WTC11 (cell line): ENCODE measurements around the gene SALL3.

Source experiments
- CREB1 ChIP-seq: sonication (generic); formaldehyde crosslinking; IDR thresholded peaks from 2 replicates; pipeline ENCODE4 v1.8.0; 2023; ENCODE audit warnings: mild to moderate bottlenecking, missing genetic modification reagents
- CTCF ChIP-seq: fragments of 200-600 bp; IDR thresholded peaks from 2 replicates; pipeline ENCODE4 v1.8.0; 2022; ENCODE audit warnings: antibody characterized with exemption
- E2F4 ChIP-seq: sonication (generic); formaldehyde crosslinking; IDR thresholded peaks from 2 replicates; pipeline ENCODE4 v1.8.1; 2022; ENCODE audit warnings: low read depth, mild to moderate bottlenecking, moderate library complexity, missing genetic modification reagents, borderline replicate concordance
- ESRRA ChIP-seq: sonication (generic); formaldehyde crosslinking; IDR thresholded peaks from 2 replicates; pipeline ENCODE4 v1.8.1; 2022; ENCODE audit warnings: mild to moderate bottlenecking, missing genetic modification reagents, borderline replicate concordance
- IRF2 ChIP-seq: sonication (generic); formaldehyde crosslinking; IDR thresholded peaks from 2 replicates; pipeline ENCODE4 v1.8.0; 2022; ENCODE audit warnings: low read depth, missing genetic modification reagents, borderline replicate concordance
- MAX ChIP-seq: sonication (generic); formaldehyde crosslinking; IDR thresholded peaks from 2 replicates; pipeline ENCODE4 v1.8.0; 2022; ENCODE audit warnings: mild to moderate bottlenecking, missing genetic modification reagents
- NFYB ChIP-seq: sonication (generic); formaldehyde crosslinking; conservative IDR thresholded peaks from 2 replicates; pipeline ENCODE4 v1.8.0; 2022; ENCODE audit warnings: low read depth, missing genetic modification reagents
- SP1 ChIP-seq: sonication (generic); formaldehyde crosslinking; conservative IDR thresholded peaks from 2 replicates; pipeline ENCODE4 v1.8.1; 2022; ENCODE audit warnings: missing genetic modification reagents
- STAT6 ChIP-seq: sonication (generic); formaldehyde crosslinking; conservative IDR thresholded peaks from 2 replicates; pipeline ENCODE4 v1.8.1; 2023; ENCODE audit warnings: mild to moderate bottlenecking, low read depth, missing genetic modification reagents, moderate library complexity
- TEAD4 ChIP-seq: sonication (generic); formaldehyde crosslinking; IDR thresholded peaks from 2 replicates; pipeline ENCODE4 v1.8.0; 2022; ENCODE audit warnings: mild to moderate bottlenecking, missing genetic modification reagents
- USF2 ChIP-seq: sonication (generic); formaldehyde crosslinking; IDR thresholded peaks from 2 replicates; pipeline ENCODE4 v1.8.1; 2023; ENCODE audit warnings: mild to moderate bottlenecking, missing genetic modification reagents, moderate library complexity
- ZNF423 ChIP-seq: fragments of 250-450 bp; sonication (Bioruptor Pico); IDR thresholded peaks from 2 replicates; pipeline ENCODE4 v2.1.2; 2022; ENCODE audit warnings: mild to moderate bottlenecking, moderate library complexity
- ZSCAN18 ChIP-seq: fragments of 250-450 bp; sonication (Bioruptor Pico); IDR thresholded peaks from 2 replicates; pipeline ENCODE4 v2.1.2; 2022; ENCODE audit warnings: mild to moderate bottlenecking, moderate library complexity

GRCh38 chr18:78945628-78946027 is 34.0 kb upstream of the SALL3 start:
- no peak for TF ChIP-seq ESRRA (CRISPR knock-in tag)
- no peak for TF ChIP-seq USF2 (CRISPR knock-in tag)
- no peak for TF ChIP-seq NFYB (CRISPR knock-in tag)
- no peak for TF ChIP-seq MAX (CRISPR knock-in tag)
- TF ChIP-seq SP1, result no peak
- TF ChIP-seq ZSCAN18 (CRISPR knock-in tag), result no peak
- no peak for TF ChIP-seq TEAD4
- no peak for TF ChIP-seq E2F4 (CRISPR knock-in tag)
- no peak for TF ChIP-seq CTCF
- TF ChIP-seq STAT6, result no peak
- TF ChIP-seq ZNF423 (CRISPR knock-in tag), result no peak
- TF ChIP-seq IRF2 (CRISPR knock-in tag), result no peak
- TF ChIP-seq CREB1, result no peak
